NB4 (cell line): ENCODE data around the gene RNF113A.
A peak's percentile ranks its signal among the peaks of the same experiment; 100 is the strongest.

Experiments used
- DNase-seq: peaks from one replicate; pipeline ENCODE4 v3.0.0; 2010; ENCODE audit warnings: low read depth
- H3K4me3 ChIP-seq: one replicate; pipeline ENCODE4 v1.5.1; 2011; ENCODE audit warnings: mild to moderate bottlenecking, low read depth, low read length, moderate library complexity
- MYC ChIP-seq: IDR thresholded peaks from 2 replicates; pipeline ENCODE4 v1.6.1; 2011; ENCODE audit warnings: low read depth, low read length
- POLR2A ChIP-seq: IDR thresholded peaks from 2 replicates; pipeline ENCODE4 v1.6.1; 2011; ENCODE audit warnings: mild to moderate bottlenecking; ENCODE audit not compliant: insufficient read length; ENCODE audit errors: extremely low read depth
- TF ChIP-seq, protein P1 (sequence below): IDR thresholded peaks from 2 replicates; pipeline ENCODE4 v1.6.1; 2011; ENCODE audit warnings: low read depth, low read length
- TF ChIP-seq, protein P2 (sequence below): IDR thresholded peaks from one replicate; pipeline ENCODE4 v1.5.1; 2012; ENCODE audit warnings: low read depth, low read length

RNF113A gene

GRCh38 chrX:119871599-119872395, at the start of gene RNF113A, which contains the start of gene NDUFA1:
TSS of gene RNF113A (minus strand) at chrX:119871733. CDS start at chrX:119871613, 120 bp downstream.
TSS of gene NDUFA1 (plus strand) at chrX:119871832. CDS start at chrX:119871912, 80 bp downstream.
- peak within 1 kb of the TSS; percentile 94 for H3K4me3 ChIP-seq
- DNase-seq = peak; percentile 94
- TF ChIP-seq MYC = peak; percentile 75
- TF ChIP-seq, protein P1, sequence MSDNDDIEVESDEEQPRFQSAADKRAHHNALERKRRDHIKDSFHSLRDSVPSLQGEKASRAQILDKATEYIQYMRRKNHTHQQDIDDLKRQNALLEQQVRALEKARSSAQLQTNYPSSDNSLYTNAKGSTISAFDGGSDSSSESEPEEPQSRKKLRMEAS = peak; percentile 46
- TF ChIP-seq, protein P2, sequence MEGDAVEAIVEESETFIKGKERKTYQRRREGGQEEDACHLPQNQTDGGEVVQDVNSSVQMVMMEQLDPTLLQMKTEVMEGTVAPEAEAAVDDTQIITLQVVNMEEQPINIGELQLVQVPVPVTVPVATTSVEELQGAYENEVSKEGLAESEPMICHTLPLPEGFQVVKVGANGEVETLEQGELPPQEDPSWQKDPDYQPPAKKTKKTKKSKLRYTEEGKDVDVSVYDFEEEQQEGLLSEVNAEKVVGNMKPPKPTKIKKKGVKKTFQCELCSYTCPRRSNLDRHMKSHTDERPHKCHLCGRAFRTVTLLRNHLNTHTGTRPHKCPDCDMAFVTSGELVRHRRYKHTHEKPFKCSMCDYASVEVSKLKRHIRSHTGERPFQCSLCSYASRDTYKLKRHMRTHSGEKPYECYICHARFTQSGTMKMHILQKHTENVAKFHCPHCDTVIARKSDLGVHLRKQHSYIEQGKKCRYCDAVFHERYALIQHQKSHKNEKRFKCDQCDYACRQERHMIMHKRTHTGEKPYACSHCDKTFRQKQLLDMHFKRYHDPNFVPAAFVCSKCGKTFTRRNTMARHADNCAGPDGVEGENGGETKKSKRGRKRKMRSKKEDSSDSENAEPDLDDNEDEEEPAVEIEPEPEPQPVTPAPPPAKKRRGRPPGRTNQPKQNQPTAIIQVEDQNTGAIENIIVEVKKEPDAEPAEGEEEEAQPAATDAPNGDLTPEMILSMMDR = no peak
- TF ChIP-seq POLR2A = peak; percentile 91

GRCh38 chrX:119919835-119920585, 48.5 kb upstream of the RNF113A start:
- no peak overlapping the region for H3K4me3 ChIP-seq
- TF ChIP-seq MYC = no peak
- no peak for TF ChIP-seq POLR2A
- TF ChIP-seq, protein P2 = no peak
- TF ChIP-seq, protein P1 = no peak
- DNase-seq = no peak

- DNase-seq = no peak
- H3K4me3 ChIP-seq = no peak overlapping the region
- TF ChIP-seq, protein P1 = no peak
- TF ChIP-seq POLR2A = no peak
- no peak for TF ChIP-seq MYC
- TF ChIP-seq, protein P2 = no peak
Observed at GRCh38 chrX:119917877-119918276, 46.3 kb upstream of the RNF113A start.

DNA sequence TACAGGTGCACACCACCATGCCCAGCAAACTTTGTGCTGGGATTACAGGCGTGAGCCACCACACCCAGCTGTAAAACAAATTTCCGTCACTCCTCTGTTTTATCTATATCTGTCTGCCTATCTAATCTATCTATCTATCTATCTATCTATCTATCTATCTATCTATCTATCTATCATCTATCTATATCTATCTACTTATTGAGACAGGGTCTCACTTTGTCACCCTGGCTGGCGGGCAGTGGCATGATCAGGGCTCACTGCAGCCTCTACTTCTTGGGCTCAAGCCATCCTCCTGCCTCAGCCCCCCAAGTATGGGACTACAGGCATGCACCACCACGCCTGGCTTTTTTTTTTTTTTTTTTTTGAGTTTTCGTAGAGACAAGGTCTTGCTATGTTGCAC, 44.8 kb upstream of the RNF113A start:
- DNase-seq = no peak
- TF ChIP-seq MYC (no peak), POLR2A (no peak)
- TF ChIP-seq, protein P2 = no peak
- TF ChIP-seq, protein P1 = no peak
- no peak overlapping the region for H3K4me3 ChIP-seq

DNA sequence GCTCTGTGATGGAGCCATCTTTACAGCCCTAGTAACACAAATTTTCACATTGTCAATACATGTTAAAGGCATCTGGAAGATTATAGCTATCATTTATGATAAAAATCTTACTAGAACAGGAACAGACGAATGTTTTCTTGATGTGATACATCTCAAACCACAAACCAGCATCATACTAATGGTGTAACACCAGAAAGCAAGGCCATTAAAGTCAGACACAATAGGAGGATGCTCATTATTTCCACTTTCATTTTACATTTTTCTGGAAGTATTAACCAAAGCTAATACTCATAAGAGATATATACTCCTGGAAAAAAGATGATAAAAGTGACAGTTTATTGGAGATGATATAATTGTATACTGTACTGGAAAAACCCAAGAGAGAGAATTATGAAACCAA, 29.4 kb upstream of the RNF113A start:
- DNase-seq = no peak
- no peak for TF ChIP-seq POLR2A
- TF ChIP-seq, protein P2 = no peak
- TF ChIP-seq, protein P1 = no peak
- H3K4me3 ChIP-seq = no peak overlapping the region
